Epithelial cell of proximal tubule (primary cell): ENCODE data around the gene FHIT. TPM values are rescaled to one million over a fixed set of nuclear protein-coding genes. Genes with fewer than 3 reads are reported as not detected.

ENCODE experiments used
- DNase-seq: peaks from one replicate; pipeline ENCODE4 v3.0.0-alpha.2; 2011; ENCODE audit warnings: low read depth
- H3K4me3 ChIP-seq: 2 replicates; pipeline ENCODE4 v1.5.1; 2011; ENCODE audit warnings: low read depth, mild to moderate bottlenecking, low read length
- total RNA-seq: library from RNA; depleted of rRNA; stranded (reverse); fragments of >200 nt; gene quantifications from 2 replicates; pipeline ENCODE4 v1.2.3, GENCODE V29; 2015
- TF ChIP-seq, protein P1 (sequence below): conservative IDR thresholded peaks from 2 replicates; pipeline ENCODE4 v1.5.1; 2012; ENCODE audit warnings: low read depth, mild to moderate bottlenecking, low read length

FHIT gene
- total RNA-seq, 1 donor from 2014 or later: 3.7 TPM

DNA sequence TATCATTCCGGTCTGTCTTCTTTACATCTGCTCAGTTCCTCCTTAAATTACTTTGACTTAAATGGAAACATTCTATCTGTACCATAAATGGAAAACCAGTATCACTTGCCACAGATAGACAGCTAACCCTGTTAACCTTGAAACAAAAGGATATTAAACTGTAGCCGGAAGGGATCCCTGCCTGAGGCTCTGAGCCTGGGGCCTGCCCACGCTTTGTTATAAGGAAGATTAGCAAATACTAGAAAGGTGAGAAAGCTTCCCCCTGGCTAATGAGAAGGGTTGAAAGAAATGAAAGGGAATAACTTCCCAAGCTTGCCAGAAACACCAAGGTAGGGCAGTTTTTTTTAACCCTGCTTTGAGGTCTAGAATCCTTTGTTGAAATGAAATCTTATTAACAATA lies 927.6 kb downstream of the FHIT start:
- no peak overlapping the region for H3K4me3 ChIP-seq
- no peak for DNase-seq
- TF ChIP-seq, protein P1, sequence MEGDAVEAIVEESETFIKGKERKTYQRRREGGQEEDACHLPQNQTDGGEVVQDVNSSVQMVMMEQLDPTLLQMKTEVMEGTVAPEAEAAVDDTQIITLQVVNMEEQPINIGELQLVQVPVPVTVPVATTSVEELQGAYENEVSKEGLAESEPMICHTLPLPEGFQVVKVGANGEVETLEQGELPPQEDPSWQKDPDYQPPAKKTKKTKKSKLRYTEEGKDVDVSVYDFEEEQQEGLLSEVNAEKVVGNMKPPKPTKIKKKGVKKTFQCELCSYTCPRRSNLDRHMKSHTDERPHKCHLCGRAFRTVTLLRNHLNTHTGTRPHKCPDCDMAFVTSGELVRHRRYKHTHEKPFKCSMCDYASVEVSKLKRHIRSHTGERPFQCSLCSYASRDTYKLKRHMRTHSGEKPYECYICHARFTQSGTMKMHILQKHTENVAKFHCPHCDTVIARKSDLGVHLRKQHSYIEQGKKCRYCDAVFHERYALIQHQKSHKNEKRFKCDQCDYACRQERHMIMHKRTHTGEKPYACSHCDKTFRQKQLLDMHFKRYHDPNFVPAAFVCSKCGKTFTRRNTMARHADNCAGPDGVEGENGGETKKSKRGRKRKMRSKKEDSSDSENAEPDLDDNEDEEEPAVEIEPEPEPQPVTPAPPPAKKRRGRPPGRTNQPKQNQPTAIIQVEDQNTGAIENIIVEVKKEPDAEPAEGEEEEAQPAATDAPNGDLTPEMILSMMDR: no peak

DNA sequence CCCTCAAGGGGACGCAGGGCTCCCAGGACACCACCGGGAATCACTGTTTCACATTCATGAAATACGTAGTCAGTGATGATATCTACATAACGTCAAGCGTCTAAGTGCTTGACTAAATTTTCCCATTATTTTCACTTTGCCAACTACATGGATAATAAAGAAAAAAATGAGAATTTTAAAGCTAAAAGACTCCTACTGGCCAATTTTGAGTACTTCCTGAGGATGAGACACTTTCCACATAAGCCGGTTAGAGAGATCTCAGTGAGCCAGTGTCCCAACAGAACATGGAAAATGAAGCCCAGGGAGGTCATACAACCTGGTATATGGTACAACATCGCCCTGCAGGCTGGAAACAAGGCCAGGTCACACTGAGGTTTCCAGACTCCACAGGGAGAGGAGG lies 928.1 kb downstream of the FHIT start:
- no peak overlapping the region for H3K4me3 ChIP-seq
- no peak for DNase-seq
- TF ChIP-seq, protein P1: peak; percentile 4

DNA sequence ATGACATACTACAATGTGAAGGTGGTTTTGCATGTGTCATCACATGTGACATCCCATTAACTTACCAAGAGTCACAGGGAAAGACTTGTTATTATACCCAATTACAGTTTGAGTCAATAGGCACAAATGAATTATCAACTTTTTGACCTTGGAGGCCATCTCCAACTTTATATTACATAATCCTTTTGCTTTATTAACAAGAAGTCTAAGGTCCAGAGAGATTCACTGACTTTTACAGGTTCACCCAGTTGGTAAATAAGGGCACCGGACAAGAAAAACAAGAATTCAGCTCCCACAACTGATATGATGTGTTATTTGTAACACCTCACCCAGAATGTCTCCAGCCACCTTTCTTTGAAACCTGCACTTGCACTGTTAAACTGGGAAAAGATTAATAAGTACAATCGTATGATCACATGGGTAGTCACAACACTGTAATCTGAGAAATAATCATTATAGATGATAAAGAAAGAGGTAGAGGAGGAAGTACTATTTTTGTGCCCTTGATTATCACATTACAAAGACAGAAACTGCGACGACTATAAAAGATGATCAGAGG lies 928.9 kb downstream of the FHIT start:
- no peak for DNase-seq
- TF ChIP-seq, protein P1: no peak
- no peak overlapping the region for H3K4me3 ChIP-seq

DNA sequence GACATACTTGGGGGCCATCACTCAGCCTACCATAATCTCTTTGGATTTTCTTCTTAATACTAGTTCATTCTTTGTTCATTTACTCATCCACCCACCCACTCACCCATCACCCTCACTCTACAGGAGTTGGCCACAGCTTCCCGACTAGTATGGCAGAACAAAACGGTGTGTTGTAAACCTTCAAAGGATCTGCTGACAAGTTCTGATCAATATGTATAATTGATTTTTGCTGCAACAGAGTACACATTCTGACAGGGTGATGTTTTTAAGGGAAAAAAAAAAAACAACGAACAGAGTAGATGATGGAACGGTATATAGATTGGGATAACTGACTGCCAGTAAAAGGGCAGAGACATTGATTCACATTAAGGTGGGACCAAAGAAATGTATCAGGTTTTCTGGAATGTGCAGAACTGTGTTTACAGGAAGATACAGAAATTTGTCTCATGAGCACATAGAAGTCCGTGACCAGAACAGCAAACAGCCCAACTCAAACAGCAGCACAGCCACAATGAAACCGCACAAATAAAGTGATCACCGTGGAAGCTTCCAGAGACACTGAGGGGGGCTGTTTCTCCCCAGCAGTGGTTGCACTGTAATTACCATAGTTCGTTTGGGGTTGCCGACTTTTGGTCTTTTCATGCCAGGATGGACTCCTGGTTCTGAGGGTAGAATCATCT lies 931.9 kb downstream of the FHIT start:
- H3K4me3 ChIP-seq: no peak overlapping the region
- DNase-seq: no peak
- TF ChIP-seq, protein P1: no peak

DNA sequence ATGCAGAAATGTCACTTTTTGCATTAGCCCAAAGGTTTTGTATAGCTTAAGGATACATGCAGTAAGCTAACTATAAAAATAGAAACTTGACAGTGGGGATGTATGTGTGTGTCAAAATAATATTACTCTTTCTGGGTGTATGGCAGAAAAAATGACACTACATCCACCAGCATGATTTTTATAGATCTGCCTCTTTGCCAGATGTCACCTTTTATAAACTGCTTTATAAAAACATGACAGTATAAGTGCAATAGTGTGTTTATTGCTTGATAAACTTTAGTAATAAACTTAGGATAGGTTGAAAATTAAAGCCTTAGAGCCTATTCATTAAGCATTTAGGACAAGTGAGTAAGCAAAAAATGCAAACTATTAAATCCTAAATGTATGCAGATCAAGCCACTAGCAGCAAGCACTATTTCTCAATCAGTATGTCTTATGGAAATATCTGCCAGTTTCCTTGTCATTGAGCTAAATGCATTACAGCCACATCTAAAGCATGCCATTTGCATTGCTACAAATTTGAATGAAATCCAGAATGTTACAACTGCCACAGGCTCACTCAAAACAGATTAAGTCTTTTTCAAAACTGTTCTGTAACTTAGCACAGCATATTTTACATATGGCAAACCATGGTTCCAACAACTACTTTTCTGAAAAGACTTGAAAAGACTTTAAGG lies 935.0 kb downstream of the FHIT start:
- H3K4me3 ChIP-seq: no peak overlapping the region
- DNase-seq: no peak
- TF ChIP-seq, protein P1: no peak

DNA sequence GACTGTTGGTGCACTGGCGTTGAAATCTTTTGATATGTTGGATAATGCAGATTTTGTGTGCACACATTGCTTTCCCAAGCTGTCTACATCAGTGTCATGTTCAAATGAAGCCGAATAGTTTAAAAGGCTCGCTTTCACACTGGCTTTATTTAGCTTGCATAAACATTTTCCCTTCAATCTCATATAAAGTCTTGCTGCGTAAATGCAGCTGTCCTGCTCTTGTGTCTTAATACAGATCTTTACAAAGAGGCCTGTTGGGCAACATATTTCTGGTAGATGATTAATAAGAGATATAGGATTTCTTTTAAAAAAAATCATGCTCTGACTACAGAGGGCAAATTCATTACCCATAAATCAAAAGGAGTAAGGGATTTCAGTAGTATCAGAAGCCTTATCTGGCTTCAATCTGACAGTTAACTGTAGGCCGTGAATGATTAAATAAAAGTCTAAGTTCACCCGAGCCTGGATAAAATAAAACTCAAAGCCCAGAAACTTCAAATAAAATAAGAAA lies 937.2 kb downstream of the FHIT start:
- no peak for DNase-seq
- no peak overlapping the region for H3K4me3 ChIP-seq
- TF ChIP-seq, protein P1: no peak
